22Rv1 (cell line): ENCODE results near the gene PURB.

Source experiments
- H3K27ac ChIP-seq: fragments of 450-650 bp; 2 replicates; pipeline ENCODE4 v1.5.1; 2017
- ZFX ChIP-seq: fragments of 450-650 bp; IDR thresholded peaks from 2 replicates; pipeline ENCODE4 v1.6.1; 2017; ENCODE audit warnings: antibody characterized with exemption, borderline replicate concordance
- TF ChIP-seq, protein P1 (sequence below): fragments of 450-650 bp; IDR thresholded peaks from 2 replicates; pipeline ENCODE4 v1.5.1; 2017; ENCODE audit warnings: mild to moderate bottlenecking

Gene PURB

DNA sequence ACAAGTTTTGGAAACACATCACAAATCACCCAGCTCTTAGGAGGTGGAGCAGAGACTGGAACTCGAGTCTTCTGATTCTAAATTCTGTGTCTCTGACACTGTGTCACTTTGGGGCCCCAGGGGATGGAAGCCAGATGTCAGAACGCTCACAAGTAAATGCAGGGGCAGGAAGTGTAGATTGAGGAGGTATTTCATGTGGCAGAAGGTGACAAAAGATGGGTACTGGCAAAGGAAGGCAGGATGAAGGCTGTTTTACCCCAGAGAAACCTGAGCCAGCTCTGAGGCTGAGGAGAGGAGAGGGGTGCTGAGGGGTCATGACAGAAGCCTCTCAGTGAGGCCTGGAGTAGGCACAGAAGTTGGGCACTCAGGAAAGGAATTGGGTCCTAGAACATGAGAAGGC is 6.0 kb upstream of the PURB start:
- TF ChIP-seq, protein P1, sequence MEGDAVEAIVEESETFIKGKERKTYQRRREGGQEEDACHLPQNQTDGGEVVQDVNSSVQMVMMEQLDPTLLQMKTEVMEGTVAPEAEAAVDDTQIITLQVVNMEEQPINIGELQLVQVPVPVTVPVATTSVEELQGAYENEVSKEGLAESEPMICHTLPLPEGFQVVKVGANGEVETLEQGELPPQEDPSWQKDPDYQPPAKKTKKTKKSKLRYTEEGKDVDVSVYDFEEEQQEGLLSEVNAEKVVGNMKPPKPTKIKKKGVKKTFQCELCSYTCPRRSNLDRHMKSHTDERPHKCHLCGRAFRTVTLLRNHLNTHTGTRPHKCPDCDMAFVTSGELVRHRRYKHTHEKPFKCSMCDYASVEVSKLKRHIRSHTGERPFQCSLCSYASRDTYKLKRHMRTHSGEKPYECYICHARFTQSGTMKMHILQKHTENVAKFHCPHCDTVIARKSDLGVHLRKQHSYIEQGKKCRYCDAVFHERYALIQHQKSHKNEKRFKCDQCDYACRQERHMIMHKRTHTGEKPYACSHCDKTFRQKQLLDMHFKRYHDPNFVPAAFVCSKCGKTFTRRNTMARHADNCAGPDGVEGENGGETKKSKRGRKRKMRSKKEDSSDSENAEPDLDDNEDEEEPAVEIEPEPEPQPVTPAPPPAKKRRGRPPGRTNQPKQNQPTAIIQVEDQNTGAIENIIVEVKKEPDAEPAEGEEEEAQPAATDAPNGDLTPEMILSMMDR: no peak
- TF ChIP-seq ZFX: no peak
- no peak overlapping the region for H3K27ac ChIP-seq

GRCh38 chr7:44889086-44889781 is 3.9 kb upstream of the PURB start:
- TF ChIP-seq, protein P1: no peak
- no peak for TF ChIP-seq ZFX
- no peak overlapping the region for H3K27ac ChIP-seq

GRCh38 chr7:44887293-44887692 is 2.0 kb upstream of the PURB start:
- peak overlapping the region; percentile 99 for H3K27ac ChIP-seq
- TF ChIP-seq, protein P1: no peak
- no peak for TF ChIP-seq ZFX

- peak overlapping the region; percentile 99 for H3K27ac ChIP-seq
- TF ChIP-seq ZFX: no peak
- TF ChIP-seq, protein P1: no peak
Measured at GRCh38 chr7:44884621-44885393, 523 bp downstream of the PURB start.

DNA sequence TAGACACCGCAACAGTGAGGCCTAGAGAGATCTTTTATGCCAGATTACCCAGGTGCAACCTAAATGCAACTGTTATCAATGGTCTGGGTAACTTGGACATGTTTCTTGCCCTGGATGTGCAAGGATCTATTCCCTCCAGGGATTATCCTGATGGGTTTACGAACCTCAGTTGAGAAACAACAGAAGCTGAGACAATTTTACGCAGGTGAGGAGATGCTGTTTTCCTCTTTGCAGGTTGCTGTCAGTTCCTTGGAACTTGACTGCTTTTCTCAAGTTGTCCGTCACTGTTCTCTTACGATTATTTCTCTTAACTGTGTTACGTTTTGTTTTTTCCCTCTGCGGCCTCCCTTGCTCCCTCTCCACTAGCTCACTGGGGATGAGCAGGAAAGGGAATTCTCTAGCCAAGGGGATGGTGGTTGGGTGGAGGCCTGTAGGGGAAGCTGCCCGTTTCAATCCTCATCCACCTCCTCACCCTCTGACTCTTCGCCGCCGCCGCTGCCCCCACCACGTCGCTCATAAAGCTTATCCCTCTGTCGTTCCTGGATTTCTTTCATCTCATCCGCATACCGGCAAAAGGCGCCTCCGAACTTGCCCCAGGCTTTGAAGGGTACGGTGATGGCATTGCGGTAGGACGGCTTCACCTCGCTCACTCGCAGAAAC is 1.2 kb downstream of the PURB start:
- peak overlapping the region; percentile 99 for H3K27ac ChIP-seq
- no peak for TF ChIP-seq ZFX
- TF ChIP-seq, protein P1: no peak

GRCh38 chr7:44882899-44883298 is 2.4 kb downstream of the PURB start:
- H3K27ac ChIP-seq: no peak overlapping the region
- TF ChIP-seq ZFX: no peak
- TF ChIP-seq, protein P1: no peak

DNA sequence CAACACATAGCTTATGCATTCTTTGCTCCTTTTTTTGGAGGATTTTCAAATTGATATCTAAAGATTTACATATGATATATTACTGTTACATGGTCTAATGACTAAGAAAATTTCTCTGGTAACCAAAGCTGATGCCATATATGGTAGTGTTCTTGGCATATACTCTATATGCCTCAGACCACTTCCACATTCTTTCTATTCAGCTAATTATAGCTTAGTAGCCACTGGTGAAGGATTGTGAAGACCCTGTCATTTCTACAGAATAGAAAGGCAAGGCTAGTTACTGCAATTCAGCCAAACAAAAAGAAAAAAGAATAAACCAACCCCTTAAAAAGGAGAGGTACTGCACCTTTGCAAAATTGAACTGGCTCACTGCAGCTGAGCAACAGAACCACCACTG is 3.7 kb downstream of the PURB start:
- H3K27ac ChIP-seq: no peak overlapping the region
- TF ChIP-seq, protein P1: no peak
- TF ChIP-seq ZFX: no peak
